Choroid plexus epithelial cell (primary cell): Measurements from ENCODE around the gene TRMT1.

ENCODE experiments used
- DNase-seq: peaks from one replicate; pipeline ENCODE4 v3.0.0-alpha.2; 2010; ENCODE audit warnings: low read depth
- H3K4me3 ChIP-seq: 2 replicates; pipeline ENCODE4 v1.5.1; 2011; ENCODE audit warnings: low read depth, mild to moderate bottlenecking, control low read depth, low read length, moderate library complexity
- TF ChIP-seq, protein P1 (sequence below): conservative IDR thresholded peaks from 2 replicates; pipeline ENCODE4 v1.5.1; 2011; ENCODE audit warnings: low read depth, mild to moderate bottlenecking, control low read depth, inconsistent platforms, low read length, moderate library complexity

Gene TRMT1

DNA sequence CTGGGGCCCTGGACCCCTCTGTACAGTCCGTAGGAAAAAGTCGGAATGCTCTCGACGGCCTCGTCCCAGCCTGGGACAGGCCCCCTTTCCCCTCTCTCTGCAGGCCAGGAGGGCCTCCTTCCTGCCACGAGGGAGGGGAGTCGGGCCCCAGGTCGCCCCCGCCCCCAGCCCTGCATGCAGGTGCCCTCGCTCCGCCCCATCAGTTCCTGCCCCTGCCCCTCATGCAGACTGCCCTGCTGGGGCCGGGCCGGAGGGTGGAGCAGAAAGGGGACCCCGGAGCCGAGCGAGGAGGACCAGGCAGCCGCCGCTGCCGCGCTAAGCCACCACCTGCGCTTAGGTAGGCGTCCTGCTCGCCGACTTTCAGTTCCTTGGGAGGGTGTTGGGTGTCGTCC, 21.2 kb downstream of the TRMT1 start:
- no peak for DNase-seq
- TF ChIP-seq, protein P1, sequence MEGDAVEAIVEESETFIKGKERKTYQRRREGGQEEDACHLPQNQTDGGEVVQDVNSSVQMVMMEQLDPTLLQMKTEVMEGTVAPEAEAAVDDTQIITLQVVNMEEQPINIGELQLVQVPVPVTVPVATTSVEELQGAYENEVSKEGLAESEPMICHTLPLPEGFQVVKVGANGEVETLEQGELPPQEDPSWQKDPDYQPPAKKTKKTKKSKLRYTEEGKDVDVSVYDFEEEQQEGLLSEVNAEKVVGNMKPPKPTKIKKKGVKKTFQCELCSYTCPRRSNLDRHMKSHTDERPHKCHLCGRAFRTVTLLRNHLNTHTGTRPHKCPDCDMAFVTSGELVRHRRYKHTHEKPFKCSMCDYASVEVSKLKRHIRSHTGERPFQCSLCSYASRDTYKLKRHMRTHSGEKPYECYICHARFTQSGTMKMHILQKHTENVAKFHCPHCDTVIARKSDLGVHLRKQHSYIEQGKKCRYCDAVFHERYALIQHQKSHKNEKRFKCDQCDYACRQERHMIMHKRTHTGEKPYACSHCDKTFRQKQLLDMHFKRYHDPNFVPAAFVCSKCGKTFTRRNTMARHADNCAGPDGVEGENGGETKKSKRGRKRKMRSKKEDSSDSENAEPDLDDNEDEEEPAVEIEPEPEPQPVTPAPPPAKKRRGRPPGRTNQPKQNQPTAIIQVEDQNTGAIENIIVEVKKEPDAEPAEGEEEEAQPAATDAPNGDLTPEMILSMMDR = no peak
- no peak overlapping the region for H3K4me3 ChIP-seq

DNA sequence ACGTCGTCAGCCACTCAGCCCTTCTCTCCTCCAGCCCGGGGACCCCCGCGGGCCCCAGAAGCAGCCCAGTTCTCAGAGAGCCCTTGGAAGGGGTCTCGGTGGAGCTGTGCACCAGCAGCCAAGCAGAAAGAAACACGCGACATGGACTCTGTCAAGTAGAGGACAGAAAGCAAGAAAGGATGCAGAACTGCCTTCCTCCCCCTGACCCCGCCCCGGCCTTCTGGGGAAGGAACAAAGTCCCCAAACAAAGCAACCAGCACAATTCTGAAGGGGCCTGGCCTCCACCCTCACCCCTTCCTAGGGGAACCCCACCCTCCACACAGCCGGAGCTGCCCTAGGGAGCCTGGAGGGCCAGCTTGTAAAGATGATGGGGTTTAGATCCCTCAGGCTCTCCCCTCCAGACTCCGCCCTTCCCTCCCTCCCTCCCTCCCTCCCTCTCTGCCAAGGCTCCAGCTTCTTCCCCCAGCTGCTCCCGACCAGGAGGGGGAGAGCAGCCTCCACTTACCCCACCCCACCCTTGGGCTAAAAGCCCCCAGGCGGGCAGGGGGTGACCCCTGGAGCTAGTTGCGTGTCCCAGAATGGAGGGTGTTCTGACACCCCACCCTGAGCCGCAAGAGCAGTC, 21.7 kb downstream of the TRMT1 start:
- TF ChIP-seq, protein P1 = no peak
- no peak overlapping the region for H3K4me3 ChIP-seq
- DNase-seq = no peak

DNA sequence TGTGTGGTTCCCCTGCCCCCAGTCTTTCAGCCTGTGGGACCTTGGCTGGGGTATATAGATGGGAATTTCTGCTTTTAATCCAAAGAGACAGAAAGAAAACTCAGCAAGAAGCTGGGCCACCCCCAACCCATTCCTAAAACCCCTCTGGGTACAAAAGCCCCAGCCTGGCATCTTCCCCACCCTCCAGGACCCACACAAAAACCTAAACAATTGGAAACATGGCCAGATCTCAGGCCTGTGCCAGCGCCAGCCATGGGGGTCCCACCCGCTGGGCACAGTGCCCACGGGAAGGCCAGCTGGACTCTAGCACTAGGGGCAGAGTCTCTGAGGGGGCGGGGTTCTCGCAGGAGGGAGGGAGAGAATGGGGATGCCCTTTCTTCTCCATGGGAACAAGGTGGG, 22.4 kb downstream of the TRMT1 start:
- H3K4me3 ChIP-seq = no peak overlapping the region
- no peak for DNase-seq
- TF ChIP-seq, protein P1 = no peak

DNA sequence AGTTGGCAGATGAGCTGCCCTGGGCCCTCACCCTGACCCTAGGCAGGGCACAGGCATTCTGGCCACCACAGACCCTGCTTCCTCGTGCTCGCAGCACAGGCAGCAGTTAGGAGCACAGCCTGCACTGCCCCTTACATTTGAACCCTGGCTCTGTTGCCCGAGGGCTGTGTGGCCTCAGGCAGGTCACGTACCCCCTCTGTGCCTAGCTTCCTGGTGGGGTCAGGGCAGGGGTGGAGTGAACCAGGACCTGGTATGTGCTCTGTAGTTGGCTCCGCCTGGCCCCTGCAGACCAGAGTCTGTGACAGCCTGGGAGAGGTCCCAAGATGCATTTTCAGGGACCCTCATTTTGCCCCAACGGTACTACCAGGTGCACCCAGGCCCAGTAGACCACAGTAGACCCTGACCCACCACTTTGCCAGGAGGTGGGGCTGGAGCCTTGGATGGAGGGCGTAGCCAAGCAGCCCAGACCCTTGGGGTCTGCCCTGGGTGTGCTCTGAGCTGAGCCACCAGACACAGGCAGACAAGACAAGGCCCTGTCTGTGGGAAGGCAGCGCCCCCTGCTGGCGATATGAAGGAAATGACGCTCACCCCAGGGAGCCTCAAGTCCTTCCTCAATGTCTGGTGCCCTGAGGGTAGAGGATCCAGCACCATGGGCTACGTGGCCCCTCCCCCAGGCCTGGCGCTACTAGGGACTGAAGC, 23.0 kb downstream of the TRMT1 start:
- H3K4me3 ChIP-seq = no peak overlapping the region

DNA sequence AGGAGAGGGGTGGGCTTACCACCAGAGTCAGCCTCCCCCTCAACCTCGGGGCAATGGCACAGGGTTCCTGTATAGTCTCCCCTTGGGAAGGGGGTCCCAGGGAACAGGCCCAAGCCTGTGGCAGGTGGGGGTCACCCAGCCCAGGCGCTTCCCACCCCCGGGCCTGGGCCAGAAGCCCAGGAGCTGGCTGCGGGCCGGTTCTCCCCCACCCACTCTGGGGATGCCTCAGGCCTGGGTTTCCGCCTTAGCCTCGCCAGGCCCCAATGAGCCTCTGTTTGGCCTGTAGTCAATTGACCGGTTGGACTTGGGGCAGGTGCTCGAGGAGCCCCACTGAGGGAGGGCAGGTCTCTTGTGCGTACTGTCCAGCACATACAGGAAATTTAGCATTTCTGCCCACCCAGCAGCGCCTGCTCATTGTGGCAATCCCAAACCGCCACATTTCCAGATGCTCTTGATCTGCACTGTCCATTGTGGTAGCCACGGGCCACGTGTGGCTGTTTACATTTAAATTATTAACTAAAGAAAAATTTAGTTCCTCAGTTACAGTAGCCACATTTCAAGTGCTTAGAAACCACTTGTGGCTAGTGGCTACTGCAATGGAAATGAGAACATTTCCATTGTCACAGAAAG, 23.8 kb downstream of the TRMT1 start:
- TF ChIP-seq, protein P1 = no peak
- H3K4me3 ChIP-seq = no peak overlapping the region
- no peak for DNase-seq

More for the DNA sequence above, 23.0 kb downstream of the TRMT1 start:
- DNase-seq = peak; percentile 92
- TF ChIP-seq, protein P1 = peak; percentile 93

DNA sequence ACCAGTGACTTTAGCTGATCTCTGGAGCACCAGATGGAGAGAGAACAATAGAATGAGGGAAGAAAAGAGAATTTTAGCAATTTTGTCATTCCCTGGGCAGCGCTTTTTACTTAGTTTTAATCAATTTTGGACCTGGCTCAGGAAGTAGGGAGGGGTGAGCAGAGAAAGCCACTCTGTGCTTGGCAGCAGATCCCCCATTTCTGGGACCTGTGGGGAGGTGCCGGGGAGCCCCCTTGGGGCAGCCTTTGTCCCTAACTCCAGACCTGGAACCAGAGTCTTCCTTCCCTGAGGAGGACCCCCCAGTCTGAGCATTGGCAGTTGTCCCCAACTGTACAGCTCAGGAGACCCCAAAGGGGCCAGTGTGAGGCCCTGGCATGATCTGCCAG, 24.4 kb downstream of the TRMT1 start:
- TF ChIP-seq, protein P1 = no peak
- H3K4me3 ChIP-seq = no peak overlapping the region
- no peak for DNase-seq
